Stomach (tissue), 9 donors: ENCODE data around the gene FCHO2. TPM values are rescaled to one million over a fixed set of nuclear protein-coding genes. Genes with fewer than 3 reads are reported as not detected.

Source experiments
- DNase-seq, 2 donors: peaks; one replicate each; pipeline versions ENCODE4 v3.0.0 to v3.0.0-alpha.2; 2013 to 2019
- H3K27ac ChIP-seq, 5 donors: fragments of 200-600 bp in 4 of 5; sonication (generic) in 4 of 5; one replicate each; pipeline ENCODE4 v1.5.1; 2013 to 2019; ENCODE audit warnings: mild to moderate bottlenecking in 1 of 5, moderate library complexity in 1 of 5
- H3K27me3 ChIP-seq, 3 donors: fragments of 200-600 bp; sonication (generic); one replicate each; pipeline ENCODE4 v1.5.1; 2017 to 2019; ENCODE audit warnings: mixed run types in 1 of 3
- H3K36me3 ChIP-seq, 4 donors: fragments of 200-600 bp; sonication (generic); 1 replicate in 3 of 4; 2 replicates in 1 of 4; pipeline ENCODE4 v1.5.1; 2016 to 2019
- H3K4me1 ChIP-seq, 4 donors: fragments of 200-600 bp; sonication (generic); one replicate each; pipeline ENCODE4 v1.5.1; 2016 to 2019
- H3K4me3 ChIP-seq, 4 donors: fragments of 200-600 bp; sonication (generic) in 3 of 4; one replicate each; pipeline ENCODE4 v1.5.1; 2016 to 2019; ENCODE audit warnings: mild to moderate bottlenecking in 1 of 4
- H3K9me3 ChIP-seq, 4 donors: fragments of 200-600 bp; sonication (generic); one replicate each; pipeline ENCODE4 v1.5.1; 2016 to 2019
- EP300 ChIP-seq: sonication (generic); formaldehyde crosslinking; IDR thresholded peaks from one replicate; pipeline ENCODE4 v1.6.1; 2017; ENCODE audit warnings: antibody characterized with exemption
- POLR2A ChIP-seq, 4 donors: fragments of 450-650 bp; IDR thresholded peaks; one replicate each; pipeline ENCODE4 v1.6.1; 2016; ENCODE audit warnings: antibody characterized with exemption in 4 of 4, control low read depth in 2 of 4, mild to moderate bottlenecking in 1 of 4, moderate library complexity in 1 of 4
- POLR2AphosphoS5 ChIP-seq, 3 donors: sonication (generic); formaldehyde crosslinking; IDR thresholded peaks; one replicate each; pipeline ENCODE4 v1.6.1; 2016; ENCODE audit warnings: antibody characterized with exemption in 3 of 3
- WGBS, 5 donors: extraction: QIAGEN DNeasy Blood & Tissue Kit in 3 of 5; methylation state at CpG; one replicate each; pipeline versions ENCODE4 v1.1.5 to v1.1.7; 2013 to 2018; 5-methylcytosine and 5-hydroxymethylcytosine counted together
- intact Hi-C: fragments of 100-400 bp; cut with DNase I; formaldehyde crosslinking; loops from one replicate; pipeline ENCODE4 v1.15.1; 2023; ENCODE audit warnings: low total_unique reads
- polyA plus RNA-seq, 3 donors: library from polyadenylated mRNA; stranded (reverse); fragments of 200-250 nt; gene quantifications; one replicate each; pipeline ENCODE4 v1.2.3, GENCODE V29; 2013
- total RNA-seq, 5 donors: library from RNA; depleted of rRNA; stranded (reverse); fragments of >200 nt; gene quantifications; one replicate each; pipeline versions ENCODE4 v1.1.0 to v1.2.3, GENCODE V29; 2014 to 2016
- TF ChIP-seq, protein P1 (sequence below), 7 experiments: fragments of 450-650 bp in 4 of 7; fragments of 200-600 bp in 3 of 7; sonication (generic) in 3 of 7; IDR thresholded peaks; one replicate each; pipeline ENCODE4 v1.5.1; 2016 to 2019; ENCODE audit warnings: antibody characterized with exemption in 7 of 7, control low read depth in 2 of 7, mild to moderate bottlenecking in 1 of 7
- donor health status: healthy with polysubstance abuse.
- donor health status: Bipolar disorder and iron deficiency.
- donor health status: healthy.

The FCHO2 gene
- total and polyA plus RNA-seq, 8 donors = 6.9 to 46.1 (median 13.8) TPM

DNA sequence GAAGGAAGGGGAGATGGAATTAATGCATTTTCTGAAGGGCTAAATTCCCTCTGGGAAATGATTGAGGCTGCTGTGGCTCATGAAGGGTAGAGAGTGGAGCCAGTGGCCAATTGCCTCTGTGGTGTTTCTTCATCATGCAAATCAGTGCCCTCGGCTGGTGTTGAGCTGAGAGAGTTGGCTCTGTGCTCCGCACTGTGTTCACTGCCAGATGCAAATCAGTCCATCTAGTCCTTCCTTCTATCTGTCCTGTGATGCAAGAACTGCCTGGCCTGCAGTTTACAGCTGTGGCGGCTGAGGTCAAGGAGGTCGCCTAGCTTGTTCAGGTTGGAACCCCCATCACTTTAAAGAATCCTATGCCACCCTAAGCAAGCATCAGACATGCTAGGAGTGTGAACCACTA is 170.5 kb downstream of the FCHO2 start:
- intact Hi-C loops = no loop called here
- 78 to 89% (median 80%) methylated on average over 4 of the region's 4 CpGs for WGBS, 5 donors
- Histone ChIP-seq H3K27me3 (peaks cover 0 to 42% (median 4%) of the 10 kb centered on the region in 3 donors), H3K4me1 (peaks cover 0 to 9% (median 4%) of the 10 kb centered on the region in 4 donors), H3K36me3 (no peaks in the 10 kb centered on the region), H3K27ac (no peak overlapping the region), H3K4me3 (no peak overlapping the region), H3K9me3 (no peaks in the 10 kb centered on the region)
- TF ChIP-seq POLR2AphosphoS5 (IDR thresholded peaks at IDR 0.05) = no peak
- no peak for TF ChIP-seq POLR2A (IDR thresholded peaks at IDR 0.05)
- TF ChIP-seq, protein P1, sequence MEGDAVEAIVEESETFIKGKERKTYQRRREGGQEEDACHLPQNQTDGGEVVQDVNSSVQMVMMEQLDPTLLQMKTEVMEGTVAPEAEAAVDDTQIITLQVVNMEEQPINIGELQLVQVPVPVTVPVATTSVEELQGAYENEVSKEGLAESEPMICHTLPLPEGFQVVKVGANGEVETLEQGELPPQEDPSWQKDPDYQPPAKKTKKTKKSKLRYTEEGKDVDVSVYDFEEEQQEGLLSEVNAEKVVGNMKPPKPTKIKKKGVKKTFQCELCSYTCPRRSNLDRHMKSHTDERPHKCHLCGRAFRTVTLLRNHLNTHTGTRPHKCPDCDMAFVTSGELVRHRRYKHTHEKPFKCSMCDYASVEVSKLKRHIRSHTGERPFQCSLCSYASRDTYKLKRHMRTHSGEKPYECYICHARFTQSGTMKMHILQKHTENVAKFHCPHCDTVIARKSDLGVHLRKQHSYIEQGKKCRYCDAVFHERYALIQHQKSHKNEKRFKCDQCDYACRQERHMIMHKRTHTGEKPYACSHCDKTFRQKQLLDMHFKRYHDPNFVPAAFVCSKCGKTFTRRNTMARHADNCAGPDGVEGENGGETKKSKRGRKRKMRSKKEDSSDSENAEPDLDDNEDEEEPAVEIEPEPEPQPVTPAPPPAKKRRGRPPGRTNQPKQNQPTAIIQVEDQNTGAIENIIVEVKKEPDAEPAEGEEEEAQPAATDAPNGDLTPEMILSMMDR (IDR thresholded peaks at IDR 0.05) = no peak
- no peak for TF ChIP-seq EP300
- no peak for DNase-seq

DNA sequence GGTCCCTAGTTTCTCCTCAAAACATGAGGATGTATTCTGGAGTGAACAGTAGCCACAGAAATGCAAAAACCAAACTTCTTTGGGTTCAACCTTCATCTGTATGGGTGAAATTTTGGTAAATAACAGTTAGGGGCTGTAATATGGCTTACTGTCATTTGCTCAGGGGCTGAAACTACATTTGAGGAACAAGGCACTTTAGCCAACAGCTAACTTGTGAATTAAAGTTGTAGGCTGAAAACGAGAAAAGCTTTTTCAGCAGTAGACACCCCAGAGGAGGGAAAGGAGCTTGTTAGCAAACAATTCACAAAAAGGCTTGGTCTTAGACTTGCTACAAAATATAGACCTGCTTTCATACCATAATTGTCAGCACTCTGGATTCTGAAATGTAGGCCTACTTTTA is 171.1 kb downstream of the FCHO2 start:
- intact Hi-C loops = no loop called here
- Histone ChIP-seq H3K4me1 (peaks cover 0 to 8% (median 4%) of the 10 kb centered on the region in 4 donors), H3K27ac (no peak overlapping the region), H3K4me3 (no peak overlapping the region), H3K36me3 (no peaks in the 10 kb centered on the region), H3K27me3 (peaks cover 0 to 36% (median 4%) of the 10 kb centered on the region in 3 donors), H3K9me3 (no peaks in the 10 kb centered on the region)
- no peak for DNase-seq
- WGBS, 5 donors = 59 to 80% (median 74%) methylated on average over 1 of the region's 1 CpG
- TF ChIP-seq EP300 = no peak
- no peak for TF ChIP-seq POLR2AphosphoS5 (IDR thresholded peaks at IDR 0.05)
- no peak for TF ChIP-seq POLR2A (IDR thresholded peaks at IDR 0.05)
- TF ChIP-seq, protein P1 (IDR thresholded peaks at IDR 0.05) = no peak

DNA sequence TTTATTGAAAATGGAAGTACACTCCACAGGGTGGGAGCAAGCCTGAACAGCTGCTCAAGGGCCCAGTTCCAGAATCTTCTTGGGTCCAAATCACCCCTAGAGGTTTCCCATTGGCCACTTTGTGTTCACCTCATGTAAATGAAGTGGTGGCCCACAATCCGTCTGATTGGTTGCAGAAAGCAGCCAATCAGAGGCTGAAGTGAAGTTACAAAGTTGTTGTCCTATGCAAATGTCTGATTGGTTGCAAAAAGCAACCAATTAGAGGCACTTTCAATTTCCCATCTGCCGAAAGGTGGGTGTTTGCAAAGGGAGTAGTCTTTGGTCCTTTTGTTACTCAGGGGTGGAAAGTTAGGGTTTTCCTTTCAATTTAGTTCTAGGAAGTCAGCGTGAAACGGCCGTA is 173.3 kb downstream of the FCHO2 start:
- no peak overlapping the region for H3K4me3 ChIP-seq
- 59 to 71% (median 64%) methylated on average over 5 of the region's 5 CpGs for WGBS, 5 donors

DNA sequence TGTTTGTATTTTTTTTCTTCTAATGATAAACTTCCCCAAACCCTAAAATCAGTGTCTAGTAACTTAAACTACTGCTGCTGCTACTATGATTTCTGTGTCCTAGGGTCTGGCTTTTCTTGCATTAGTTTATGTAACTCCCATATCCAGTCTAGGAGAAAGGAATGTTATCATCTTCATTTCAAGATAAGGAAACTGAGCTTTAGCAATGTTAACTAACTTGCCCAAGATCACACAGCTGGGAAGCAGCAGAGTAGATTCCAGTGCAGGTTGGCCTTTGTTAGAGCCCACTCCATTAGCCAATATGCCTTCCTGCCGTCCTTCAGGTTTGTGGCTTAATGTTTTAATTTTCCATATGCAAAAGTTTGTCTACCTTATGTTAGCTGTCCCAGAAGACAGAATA is 175.0 kb downstream of the FCHO2 start:
- H3K9me3 ChIP-seq = no peaks in the 10 kb centered on the region
- intact Hi-C loops = no loop called here
- TF ChIP-seq EP300 = no peak
- no peak for TF ChIP-seq POLR2A (IDR thresholded peaks at IDR 0.05)
- H3K4me1 ChIP-seq = peaks cover 0 to 8% (median 0%) of the 10 kb centered on the region in 4 donors
- H3K36me3 ChIP-seq = no peaks in the 10 kb centered on the region
- DNase-seq = no peak
- H3K27me3 ChIP-seq = peaks cover 0 to 12% (median 0%) of the 10 kb centered on the region in 3 donors
- WGBS, 5 donors = 44 to 64% (median 60%) methylated on average over 1 of the region's 1 CpG
- no peak overlapping the region for H3K27ac ChIP-seq
- no peak overlapping the region for H3K4me3 ChIP-seq

More for the DNA sequence above, 173.3 kb downstream of the FCHO2 start:
- Histone ChIP-seq H3K9me3 (no peaks in the 10 kb centered on the region), H3K27ac (peak overlapping the region in 3 of 5 donors; percentile 8 to 48 (median 38)), H3K36me3 (no peaks in the 10 kb centered on the region), H3K27me3 (peaks cover 0 to 18% (median 0%) of the 10 kb centered on the region in 3 donors), H3K4me1 (peaks cover 0 to 8% (median 0%) of the 10 kb centered on the region in 4 donors)
- TF ChIP-seq POLR2A (IDR thresholded peaks at IDR 0.05) = no peak
- TF ChIP-seq, protein P1 (IDR thresholded peaks at IDR 0.05) = no peak
- TF ChIP-seq POLR2AphosphoS5 (IDR thresholded peaks at IDR 0.05) = no peak
- TF ChIP-seq EP300 = no peak
- DNase-seq = peak in 1 of 2 donors; percentile 22
- intact Hi-C loops = no loop called here

DNA sequence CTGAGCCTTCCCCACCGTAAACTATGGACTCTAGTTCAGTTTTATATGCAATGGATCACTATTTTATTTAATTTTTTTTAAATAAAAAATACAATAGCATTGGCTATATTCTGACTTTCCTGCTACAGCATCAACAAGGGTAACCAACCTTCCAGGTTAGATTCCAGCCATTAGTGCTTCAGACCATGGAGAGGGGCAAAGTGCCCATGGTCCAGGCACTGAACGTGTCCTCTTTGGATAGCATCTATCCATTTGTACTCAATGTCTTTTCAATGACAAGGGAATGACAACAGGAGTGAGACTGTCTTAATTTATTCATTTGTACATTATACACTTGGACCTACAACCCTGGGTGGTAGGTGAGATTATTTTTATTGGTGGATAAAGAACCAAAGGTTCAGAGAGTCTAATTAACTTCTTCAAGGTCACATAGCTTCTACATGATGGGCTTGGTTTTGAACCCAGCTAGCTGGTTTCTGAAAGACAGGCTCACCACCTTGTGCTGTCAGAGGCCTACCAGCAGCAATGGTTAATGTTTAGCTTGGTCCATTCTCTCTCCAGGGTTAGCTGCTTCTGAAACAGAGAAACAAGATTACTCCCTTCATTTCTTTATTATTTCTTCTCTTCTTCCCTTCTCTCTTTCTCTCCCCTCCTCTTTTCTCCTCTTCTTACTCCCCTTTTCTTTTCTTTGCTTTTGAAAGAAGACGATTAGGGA is 176.0 kb downstream of the FCHO2 start:
- no peak overlapping the region for H3K27ac ChIP-seq
- H3K4me3 ChIP-seq = no peak overlapping the region
- intact Hi-C loops = no loop called here
- peaks cover 0 to 8% (median 0%) of the 10 kb centered on the region in 4 donors for H3K4me1 ChIP-seq
- H3K9me3 ChIP-seq = no peaks in the 10 kb centered on the region
- WGBS, 5 donors = 73 to 82% (median 77%) methylated on average over 3 of the region's 3 CpGs
- peak in 1 of 2 donors; percentile 34 for DNase-seq
- TF ChIP-seq EP300 = no peak
- TF ChIP-seq, protein P1 (IDR thresholded peaks at IDR 0.05) = no peak
- TF ChIP-seq POLR2A (IDR thresholded peaks at IDR 0.05) = no peak
- no peak for TF ChIP-seq POLR2AphosphoS5 (IDR thresholded peaks at IDR 0.05)
- no peaks in the 10 kb centered on the region for H3K36me3 ChIP-seq
- H3K27me3 ChIP-seq = peaks cover 0 to 22% (median 0%) of the 10 kb centered on the region in 3 donors
